HG03060 (cell line): ENCODE measurements around the gene C4BPB.

Experiments
- ATAC-seq: cut with Tn5 transposase; IDR thresholded peaks from one replicate; pipeline ENCODE4 v1.9.1; 2021; ENCODE audit warnings: low read depth, moderate number of reproducible peaks; ENCODE audit not compliant: unreplicated experiment

Gene C4BPB

DNA sequence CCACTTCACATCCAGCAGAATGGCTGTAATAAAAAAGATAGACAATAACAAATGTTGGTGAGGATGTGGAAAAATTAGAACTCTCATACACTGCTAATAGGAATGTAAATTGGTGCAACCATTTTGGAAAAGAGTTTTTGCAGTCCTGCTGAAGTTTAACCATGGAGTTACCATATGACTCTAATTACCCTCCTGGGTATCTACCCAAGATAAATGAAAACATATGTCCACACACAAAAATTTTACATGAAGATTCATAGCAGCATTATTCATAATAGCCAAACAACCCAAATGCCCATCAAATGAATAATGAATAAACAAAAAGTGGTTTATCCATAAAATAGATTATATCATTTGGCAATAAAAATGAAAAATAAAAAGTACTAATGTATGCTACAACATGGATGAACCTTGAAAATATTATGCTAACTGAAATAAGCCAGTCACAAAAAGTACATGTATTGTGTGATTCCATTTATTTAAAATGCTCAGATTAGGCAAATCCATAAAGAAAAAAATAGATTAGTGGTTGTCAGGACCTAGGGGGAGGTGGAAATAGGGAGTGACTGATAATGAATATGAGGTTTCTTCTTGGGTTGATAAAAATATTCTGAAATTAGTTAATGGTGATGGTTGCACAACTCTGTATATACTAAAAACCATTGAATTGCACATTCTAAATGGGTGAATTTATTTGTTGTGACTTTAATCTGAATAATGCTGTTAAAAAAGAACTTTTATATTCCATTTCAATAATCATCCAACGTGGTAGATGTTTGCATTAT, 41.8 kb downstream of the C4BPB start:
- no peak for ATAC-seq

DNA sequence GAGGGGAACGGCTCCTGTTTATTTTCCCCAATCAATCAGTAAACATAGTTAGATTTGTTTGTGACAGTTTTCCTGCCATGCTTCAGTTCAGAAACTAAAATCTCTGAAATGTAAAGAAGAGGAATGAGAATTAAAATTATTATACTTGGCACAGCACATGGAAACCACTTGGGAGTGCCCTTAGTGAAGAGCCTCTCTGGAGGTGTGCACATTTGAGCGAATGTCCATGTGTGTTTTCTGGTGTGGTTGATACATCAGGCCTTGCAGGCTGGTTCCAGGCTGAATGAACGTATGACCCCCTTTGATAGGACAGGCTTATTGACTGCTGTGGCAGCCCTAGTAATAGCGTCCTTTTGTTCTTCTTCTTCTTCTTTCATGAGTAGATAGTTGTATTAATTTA, 42.5 kb downstream of the C4BPB start:
- no peak for ATAC-seq

DNA sequence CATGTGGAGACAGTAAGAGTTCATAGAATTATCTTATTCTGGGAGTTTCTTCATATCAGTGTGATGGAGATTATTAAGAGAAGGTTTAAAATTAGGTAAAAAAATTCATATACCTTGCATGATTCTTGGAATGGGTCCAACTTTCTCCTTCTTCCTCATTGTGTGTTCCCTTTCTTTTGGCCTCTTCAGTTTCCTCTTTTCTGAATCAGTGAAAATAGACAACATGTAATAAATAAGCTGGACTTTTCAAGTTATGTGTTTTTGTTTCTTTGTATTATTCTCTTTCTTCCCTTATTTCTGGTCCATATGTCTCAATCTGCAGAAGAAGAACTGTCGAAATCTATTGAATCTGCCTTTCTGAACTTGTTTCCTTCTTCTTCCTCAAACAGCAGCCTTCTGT, 45.9 kb downstream of the C4BPB start:
- no peak for ATAC-seq

DNA sequence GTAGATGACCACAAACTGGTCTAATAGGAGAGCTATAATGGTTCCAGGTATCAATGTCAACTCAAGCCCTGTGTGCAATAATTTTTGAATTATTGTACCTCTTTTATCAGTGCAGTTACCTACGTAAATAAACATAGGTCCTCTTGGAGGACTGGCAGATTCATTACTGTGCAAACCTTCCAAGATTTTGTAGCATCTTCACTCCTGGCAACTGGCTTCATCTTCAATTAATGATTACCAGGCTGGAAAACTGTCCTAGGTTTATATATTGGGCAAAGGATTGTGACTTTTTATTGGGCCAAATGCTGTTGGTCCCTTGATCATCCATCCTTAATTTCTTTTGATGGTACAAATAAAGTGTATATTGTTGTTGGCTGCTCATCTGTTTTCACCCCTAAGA, 51.0 kb downstream of the C4BPB start:
- ATAC-seq: no peak

DNA sequence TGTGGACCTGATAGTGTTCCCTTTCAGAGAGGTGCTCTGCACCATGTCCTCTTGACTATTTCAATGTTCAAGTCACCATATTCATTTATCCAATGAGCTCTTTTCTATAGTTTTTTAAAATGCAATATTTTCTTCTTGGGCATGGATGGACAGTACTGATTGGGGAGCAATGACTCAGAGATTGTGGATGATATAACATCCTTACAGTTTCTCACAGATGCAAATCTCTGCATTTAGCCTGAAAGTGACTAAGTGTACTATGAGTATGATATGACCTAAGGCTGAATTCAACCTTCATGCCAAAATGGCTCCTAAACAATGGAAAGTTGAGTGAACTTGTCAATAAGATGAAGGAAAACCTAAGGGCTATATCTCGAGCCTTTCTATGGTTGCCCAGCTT, 51.9 kb downstream of the C4BPB start:
- ATAC-seq: no peak

DNA sequence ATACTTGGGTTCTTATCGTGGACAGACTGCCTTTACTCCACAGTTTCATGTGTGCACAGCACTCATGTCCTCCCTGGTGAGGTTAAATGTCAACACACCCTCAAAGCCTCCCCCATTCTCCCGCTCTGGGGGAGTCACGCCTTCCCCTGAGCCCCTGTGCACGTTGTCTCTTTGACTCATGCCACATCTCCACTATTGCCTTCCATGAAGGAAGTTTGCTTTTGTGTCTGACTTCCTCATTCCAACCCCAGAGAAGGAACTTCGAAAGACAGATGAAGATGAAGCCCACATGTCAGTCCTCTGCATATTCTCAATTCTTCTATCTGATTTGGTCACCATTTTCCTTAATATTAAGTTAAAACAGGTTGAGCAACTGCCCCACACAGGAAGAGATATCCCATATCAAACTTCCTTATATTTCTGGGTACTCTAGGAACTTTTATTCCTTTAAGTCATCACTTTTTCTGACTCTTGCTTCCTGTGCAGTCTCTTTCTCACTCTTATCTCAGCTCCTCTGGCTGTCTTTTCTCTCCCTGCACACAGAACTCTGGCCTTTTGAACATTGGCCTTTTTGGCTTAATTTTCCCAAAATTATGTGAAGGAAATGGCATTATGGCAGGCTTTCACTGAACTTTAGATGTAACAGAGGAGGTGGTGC, 56.9 kb downstream of the C4BPB start:
- ATAC-seq: no peak
